ENCODE data around the gene RAD51AP1.
"Not testable (repeated sequence)": the region's sequence is repeated elsewhere in the genome, so short reads cannot be mapped to it uniquely, and the experiment has no call there.

RAD51AP1 gene

DNA sequence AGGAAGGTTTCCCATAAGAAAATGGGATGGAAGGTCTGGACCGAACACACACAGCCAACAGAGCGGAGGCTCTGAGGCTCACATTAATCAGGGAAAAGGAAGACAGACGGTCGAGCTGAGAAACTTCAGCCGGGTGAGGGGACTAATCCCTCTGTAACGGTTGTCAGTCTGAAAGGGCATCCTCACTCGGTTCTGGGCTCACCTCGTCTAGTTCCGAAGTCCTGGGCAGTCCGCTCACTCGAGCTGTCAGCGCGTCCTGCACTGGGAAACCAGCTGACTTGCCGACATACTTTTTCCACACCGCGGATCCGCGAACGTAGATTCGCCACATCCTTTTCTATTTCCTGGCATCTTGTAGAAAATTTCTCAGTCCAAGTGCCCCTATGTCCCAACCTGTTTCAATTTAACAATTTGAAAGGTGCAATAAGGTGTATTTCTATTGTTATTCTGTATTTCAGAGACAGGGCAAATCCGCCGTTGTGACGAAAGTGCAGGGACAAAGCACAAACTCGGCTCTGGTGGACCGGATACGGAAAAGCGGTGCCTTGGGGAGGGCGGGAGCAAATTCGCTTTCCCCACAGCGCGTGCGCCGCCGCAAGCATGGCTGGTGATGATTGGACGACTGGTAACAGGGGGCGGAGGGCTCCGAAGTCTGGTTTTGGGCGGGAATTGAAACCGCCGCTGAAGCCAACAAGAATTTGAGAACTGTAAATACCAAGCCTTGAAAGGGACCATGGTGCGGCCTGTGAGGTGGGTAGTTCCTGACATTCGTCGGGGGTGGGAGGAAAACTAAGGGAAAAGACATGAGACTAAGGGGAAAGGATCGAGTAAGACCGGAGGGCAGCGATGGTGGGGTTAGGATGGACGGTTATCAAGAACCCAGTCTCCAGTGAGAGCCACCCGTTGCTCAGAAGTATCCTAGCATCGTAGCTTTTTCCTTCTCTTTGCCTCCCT is at the start of gene RAD51AP1:
Gene RAD51AP1 (plus strand): TSS at position 684 of the 954 bp plus-strand sequence. CDS start 50 bp downstream, at position 734.
- peak; percentile 96 for DNase-seq (ENCODE audit: low spot score)

DNA sequence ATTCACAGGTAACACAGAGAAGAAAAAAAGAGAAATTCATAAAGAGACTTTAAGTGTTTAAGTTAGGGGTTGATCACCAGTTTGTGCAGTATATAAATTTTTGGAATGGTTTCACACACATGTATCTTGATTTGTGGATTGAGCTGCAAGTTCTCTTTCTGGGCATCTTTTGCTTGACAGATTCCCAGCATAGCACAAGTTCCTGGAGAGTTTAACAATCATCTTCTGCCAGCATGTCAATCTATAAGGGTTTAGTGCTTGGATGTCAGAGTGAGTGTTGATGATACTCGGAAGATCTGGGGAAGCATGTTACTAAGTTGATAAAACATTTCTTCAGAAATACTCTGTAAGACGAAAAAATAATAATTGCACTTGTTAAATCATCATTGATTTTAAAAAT is 49.1 kb upstream of the RAD51AP1 start:
- no peak for DNase-seq (ENCODE audit: low spot score)

DNA sequence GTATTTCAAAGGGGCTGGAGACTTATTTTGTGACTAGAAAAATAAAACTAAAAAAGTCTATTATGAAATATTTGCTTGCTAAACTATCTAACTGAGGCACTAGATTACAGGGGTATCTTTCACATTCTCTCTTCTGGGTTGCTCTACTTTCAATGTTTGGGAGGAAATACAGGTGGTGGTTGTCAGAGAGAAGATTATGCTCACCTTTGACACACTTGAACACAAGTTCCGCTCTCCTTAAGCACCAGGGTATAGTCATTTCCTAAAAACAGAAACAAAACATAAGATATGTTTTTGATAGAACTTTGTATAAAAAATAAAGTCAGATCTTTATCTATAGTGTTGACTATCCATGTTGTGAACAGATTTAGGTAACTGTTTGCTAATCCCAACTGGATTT is 47.7 kb upstream of the RAD51AP1 start:
- DNase-seq (ENCODE audit: low spot score): no peak

GRCh38 chr12:4496145-4496838 is 42.4 kb upstream of the RAD51AP1 start:
- DNase-seq (ENCODE audit: low spot score): no peak

DNA sequence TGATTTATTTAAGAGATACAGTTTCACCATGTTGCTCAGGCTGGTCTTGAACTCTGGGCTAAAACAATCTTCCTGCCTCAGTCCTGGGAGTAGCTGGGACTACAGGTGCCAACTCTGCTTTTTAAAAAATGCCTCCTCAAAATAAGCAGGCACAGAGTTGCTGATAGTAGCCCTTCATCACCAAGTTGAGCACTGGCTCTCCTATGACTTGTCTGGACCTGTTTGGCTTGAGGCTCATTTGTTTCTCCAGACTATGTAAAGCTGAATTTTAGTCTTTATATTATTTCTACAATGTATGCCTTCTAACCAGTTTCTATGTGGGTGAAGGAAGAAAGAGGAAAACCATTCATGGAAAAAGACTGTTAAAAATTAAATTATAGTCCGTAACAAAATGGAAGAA is 39.5 kb upstream of the RAD51AP1 start:
- DNase-seq (ENCODE audit: low spot score): no peak

DNA sequence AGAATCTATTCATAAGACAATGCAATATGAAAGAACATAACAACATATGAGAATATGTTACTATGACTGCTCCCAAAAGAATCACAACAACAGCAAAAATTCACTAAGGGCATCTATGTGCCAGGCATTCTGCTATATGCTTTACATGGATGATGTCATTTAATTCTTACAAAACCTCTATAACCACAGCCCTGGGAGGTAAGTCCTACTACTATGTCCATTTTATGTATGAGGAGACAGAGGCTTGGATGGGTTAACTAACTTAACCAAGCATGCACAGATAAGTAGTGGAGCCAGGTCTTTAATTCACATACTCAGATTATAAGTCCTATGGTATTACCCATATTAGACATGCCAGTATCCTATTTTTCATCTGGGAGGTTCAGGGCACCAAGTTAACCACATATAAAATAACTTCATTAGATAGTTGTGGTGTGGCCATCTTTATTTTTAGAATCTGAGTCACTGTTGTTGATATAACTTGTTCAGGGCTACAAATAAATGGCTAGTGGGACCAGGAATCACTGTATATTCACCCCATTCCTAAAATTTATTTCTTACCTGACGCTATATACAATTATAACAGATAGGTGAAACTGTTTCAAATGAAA is 33.2 kb upstream of the RAD51AP1 start:
- no peak for DNase-seq (ENCODE audit: low spot score)

DNA sequence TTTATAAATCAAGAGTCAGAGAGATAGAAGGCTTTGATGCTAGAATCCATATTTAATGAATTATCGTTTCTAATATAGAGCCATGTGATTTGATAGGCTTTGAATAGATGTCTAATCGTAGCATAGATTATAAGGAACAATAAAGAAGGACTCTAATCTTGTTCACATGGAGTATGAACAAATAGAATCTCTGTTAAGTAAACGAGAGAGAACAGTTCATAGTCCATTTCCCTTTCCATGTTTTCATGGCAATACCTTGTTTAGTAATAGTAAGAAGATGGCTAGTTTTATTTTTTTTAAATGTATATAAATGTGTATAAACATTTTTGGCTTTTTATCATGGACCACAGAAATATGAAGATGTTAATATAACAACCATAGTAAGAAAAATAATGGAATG is 32.3 kb upstream of the RAD51AP1 start:
- no peak for DNase-seq (ENCODE audit: low spot score)

GRCh38 chr12:4506870-4507269 is 31.8 kb upstream of the RAD51AP1 start:
- no peak for DNase-seq (ENCODE audit: low spot score)

DNA sequence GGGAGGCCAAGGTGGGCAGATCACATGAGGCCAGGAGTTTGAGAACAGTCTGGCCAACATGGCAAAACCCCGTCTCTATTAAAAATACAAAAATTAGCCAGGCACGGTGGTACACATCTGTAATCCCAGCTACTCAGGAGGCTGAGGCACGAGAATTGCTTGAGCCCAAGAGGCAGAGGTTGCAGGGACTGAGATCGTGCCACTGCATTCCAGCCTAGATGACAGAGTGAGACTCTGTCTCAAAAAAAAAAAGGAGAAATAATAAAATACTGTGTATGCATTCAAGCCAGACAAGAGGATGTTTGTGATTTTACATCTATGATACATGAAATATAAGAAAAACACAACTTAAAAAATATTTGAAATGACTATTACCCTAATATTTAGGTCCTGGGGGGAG is 30.2 kb upstream of the RAD51AP1 start:
- not testable (repeated sequence) for DNase-seq (ENCODE audit: low spot score)

DNA sequence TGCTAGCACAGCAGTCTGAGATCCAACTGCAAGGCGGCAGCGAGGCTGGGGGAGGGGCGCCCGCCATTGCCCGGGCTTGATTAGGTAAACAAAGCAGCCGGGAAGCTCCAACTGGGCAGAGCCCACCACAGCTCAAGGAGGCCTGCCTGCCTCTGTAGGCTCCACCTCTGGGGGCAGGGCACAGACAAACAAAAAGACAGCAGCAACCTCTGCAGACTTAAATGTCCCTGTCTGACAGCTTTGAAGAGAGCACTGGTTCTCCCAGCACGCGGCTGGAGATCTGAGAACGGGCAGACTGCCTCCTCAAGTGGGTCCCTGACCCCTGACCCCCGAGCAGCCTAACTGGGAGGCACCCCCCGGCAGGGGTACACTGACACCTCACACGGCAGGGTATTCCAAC is 29.4 kb upstream of the RAD51AP1 start:
- DNase-seq (ENCODE audit: low spot score): not testable (repeated sequence)

GRCh38 chr12:4518106-4518728 is 20.5 kb upstream of the RAD51AP1 start:
- no peak for DNase-seq (ENCODE audit: low spot score)

DNA sequence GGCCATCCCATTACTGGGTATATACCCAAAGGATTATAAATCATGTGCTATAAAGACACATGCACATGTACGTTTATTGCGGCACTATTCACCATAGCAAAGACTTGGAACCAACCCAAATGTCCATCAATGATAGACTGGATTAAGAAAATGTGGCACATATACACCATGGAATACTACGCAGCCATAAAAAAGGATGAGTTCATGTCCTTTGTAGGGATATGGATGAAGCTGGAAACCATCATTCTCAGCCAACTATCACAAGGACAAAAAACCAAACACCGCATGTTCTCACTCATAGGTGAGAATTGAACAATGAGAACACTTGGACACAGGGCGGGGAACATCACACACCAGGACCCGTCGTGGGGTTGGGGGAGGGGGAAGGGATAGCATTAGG is 15.2 kb upstream of the RAD51AP1 start:
- DNase-seq (ENCODE audit: low spot score): not testable (repeated sequence)

- no peak for DNase-seq (ENCODE audit: low spot score)
Observed at GRCh38 chr12:4526923-4527546, 11.7 kb upstream of the RAD51AP1 start.

DNA sequence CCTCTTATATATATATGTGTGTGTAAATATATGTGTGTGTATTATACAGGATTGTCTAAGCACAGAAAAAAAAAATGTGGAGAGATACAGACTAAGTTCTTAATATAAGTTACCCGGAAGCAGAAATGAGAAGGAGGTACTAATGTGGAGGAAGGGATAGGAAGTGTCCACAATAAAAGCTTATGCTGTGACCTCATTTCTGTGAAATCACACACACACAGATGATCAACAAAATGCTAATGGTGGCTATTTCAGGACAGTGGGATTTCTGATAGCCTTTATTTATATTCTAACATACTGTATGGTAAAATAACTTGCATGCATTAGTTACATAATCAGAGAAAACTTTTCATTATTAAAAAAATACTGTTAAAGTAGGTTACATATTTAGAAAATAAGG is 8.5 kb upstream of the RAD51AP1 start:
- DNase-seq (ENCODE audit: low spot score): no peak

- DNase-seq (ENCODE audit: low spot score): no peak
Observed at GRCh38 chr12:4530982-4531586, 7.6 kb upstream of the RAD51AP1 start.

DNA sequence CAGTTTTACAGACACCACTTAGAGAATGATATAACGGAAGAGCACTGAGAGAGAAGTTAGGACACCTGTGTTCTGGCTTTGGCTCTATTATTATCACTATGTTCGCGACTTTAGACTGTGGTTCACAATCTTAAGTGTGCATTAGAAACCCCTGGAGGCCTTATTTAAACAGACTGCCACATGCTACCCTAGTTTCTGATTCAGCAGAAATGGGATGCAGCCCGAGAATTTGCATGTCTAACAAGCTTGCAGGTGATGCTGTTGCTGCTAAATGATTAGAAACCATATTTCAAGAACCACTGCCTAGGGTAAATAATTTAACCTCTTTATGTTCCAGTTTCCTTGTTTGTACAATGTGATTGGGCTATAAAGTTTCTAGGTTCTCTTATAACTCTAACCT is 3.6 kb upstream of the RAD51AP1 start:
- DNase-seq (ENCODE audit: low spot score): no peak

DNA sequence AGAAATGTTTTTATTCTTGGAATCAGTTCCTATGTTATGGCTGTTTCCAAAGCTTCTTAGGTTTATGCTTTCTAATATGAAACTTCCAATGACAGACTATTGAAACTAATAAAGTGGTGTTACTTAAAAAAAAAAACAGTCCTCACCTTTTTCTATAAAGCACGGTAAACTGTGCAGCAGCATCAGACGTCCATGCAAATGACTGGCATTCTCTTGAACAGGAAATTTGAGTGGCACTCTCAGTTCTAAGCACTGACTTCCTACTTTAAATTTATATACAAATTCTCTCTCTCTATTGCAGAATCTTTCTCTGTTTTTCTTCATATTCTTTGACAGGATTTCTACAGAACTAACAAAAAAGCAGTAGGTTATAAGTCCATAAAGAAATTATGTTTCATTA is 2.8 kb upstream of the RAD51AP1 start:
- no peak for DNase-seq (ENCODE audit: low spot score)

DNA sequence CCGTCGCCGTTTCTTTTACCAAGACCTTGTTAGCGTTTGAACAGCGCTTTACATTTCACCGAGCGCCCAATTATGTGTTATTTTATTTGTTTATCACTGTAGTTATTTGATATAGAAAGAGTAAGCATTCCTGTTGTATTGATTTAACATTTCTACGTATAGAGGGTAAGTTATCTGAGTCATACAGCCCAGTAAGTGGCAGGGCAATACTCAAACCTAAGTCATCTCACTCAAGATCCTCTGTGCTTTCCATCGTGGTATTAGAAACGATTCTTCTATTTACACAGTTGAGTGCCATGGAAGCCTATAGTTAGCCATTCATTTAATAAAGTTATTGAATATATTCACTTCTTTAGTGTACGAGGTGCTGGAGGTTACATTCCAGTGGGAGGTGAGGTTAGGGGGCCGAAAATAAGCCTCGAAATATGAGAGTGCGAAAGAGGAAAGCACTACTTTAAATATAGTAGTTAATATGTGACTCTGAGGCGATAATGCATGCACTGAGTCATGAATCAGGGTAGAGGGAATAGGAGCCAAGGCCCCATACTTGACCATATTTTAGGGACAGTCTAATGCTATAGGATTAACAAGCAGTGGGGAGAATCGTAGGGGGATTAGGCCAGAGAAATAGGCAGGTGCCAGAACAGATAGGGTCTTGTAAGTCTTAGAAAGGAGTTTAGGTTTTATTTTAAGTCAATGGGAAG is 629 bp downstream of the RAD51AP1 start:
- DNase-seq (ENCODE audit: low spot score): no peak

DNA sequence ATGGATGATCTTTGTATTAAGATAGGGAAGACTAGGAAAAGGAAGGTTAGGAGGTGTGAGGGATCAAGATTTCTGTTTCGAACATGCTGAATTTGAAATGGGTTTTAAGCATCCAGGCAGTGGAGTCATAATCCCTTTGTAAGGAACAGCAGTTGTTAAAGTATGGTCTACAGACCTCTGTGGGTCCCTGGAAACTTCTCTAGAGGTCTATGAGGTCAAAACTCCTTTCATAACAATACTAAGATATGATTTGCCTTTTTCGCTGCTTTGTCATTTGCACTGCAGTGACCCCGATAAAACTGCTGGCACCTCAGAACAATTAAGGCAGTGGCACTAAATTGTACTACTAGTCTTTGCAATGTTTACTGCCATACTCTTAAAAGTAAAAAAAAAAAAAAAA is 1.5 kb downstream of the RAD51AP1 start:
- no peak for DNase-seq (ENCODE audit: low spot score)

DNA sequence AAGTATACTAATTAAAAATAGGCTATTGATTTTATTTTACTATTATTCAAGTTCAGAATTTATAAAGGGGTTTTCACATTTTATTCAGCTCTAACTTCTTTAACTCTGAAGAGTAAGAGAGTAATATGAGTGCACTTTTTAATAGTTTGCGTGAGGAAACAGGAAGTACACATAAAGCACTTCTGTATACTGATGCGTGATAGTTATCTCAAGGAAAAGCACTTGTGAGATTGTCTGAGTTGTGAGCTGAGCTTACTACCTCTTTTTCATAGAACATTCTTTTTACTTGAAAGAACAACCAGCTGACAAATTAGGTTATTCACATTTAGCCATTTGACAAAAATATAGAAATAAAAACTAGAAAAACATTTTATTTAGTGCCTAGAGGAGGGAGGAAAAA is 1.9 kb downstream of the RAD51AP1 start:
- no peak for DNase-seq (ENCODE audit: low spot score)

DNA sequence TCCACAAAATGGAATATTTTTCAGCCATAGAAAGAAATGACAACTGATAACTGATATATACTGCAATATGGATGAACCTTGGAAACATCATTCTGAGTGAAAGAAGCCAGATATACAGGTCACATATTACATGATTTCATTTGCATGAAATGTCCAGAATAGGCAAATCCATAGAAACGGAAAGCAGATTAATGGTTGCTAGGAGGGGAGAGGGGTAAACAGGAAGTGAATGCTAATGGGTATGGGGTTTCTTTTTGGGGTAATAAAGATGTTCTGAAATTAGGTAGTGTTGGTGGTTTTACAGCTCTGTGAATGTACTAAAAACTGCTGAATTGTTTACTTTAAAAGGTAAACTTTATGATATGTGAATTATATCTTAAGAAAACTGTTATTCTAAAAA is 6.5 kb downstream of the RAD51AP1 start:
- DNase-seq (ENCODE audit: low spot score): no peak

All from hematopoietic multipotent progenitor cell treated with erythropoietin and hydrocortisone succinate and interleukin-3 and kit ligand, for 17 days (in vitro differentiated cells).